Amniotic epithelial cell (primary cell): ENCODE data around the gene PRRT1B.
"Not testable (repeated sequence)": the region's sequence is repeated elsewhere in the genome, so short reads cannot be mapped to it uniquely, and the experiment has no call there.

Source experiments
- DNase-seq: peaks from one replicate; pipeline ENCODE4 v3.0.0-alpha.2; 2010; ENCODE audit warnings: low read depth

The PRRT1B gene

DNA sequence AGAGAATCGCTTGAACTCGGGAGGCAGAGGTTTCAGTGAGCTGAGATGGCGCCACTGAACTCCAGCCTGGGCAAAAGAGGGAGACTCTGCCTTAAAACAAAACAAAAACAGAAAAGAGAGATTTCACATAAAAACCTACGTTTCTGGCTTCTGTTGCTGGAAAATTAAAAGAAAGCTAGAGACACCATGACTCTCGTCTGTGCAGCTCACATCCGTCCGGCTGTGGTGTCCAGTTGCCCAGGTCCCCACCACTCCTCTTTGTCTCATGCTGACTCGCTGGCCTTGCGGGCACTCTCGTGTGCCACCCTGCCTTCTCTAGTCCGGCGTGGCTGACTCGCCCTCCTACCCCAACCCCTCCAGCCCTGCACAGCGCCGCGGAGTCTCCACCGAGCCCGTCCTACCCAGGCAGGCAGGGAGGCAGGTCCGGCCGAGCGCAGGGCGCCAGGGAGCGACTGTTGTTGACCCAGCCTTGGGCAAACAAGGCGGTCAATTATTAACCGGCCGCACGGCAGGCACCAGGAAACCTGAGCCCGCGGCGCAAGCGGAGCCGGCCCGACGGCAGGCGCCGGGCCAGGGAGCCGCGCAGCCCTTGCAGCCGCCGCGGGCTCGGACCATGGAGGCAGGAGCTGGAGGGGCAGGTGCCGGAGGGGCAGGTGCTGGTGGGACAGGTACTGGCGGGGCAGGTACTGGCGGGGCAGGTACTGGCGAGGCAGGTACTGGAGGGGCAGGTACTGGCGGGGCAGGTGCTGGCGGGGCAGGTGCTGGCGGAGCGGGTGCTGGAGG is at the start of gene PRRT1B:
Gene PRRT1B (plus strand): TSS at position 521 of the 783 bp plus-strand sequence. CDS start 93 bp downstream, at position 614.
- no peak for DNase-seq

DNA sequence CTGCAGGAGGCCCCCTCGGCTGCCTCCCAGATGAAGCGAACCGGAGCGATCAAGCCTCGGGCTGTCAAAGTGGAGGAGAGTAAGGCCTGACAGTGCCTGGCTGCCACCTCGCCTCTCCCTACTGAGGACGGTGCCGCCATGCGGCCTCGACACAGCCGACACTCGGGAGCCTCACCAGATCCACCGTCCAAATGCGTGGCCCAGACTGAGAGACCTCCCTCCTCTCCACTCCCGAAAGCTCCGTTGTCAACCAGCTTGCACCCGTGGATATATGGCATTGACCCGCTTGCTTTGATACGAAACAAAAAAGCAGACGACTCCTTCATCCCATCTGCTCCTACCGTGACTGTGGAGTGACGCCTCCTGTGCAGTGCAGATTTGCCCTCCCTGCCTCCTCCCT is 49.5 kb upstream of the PRRT1B start:
- no peak for DNase-seq

DNA sequence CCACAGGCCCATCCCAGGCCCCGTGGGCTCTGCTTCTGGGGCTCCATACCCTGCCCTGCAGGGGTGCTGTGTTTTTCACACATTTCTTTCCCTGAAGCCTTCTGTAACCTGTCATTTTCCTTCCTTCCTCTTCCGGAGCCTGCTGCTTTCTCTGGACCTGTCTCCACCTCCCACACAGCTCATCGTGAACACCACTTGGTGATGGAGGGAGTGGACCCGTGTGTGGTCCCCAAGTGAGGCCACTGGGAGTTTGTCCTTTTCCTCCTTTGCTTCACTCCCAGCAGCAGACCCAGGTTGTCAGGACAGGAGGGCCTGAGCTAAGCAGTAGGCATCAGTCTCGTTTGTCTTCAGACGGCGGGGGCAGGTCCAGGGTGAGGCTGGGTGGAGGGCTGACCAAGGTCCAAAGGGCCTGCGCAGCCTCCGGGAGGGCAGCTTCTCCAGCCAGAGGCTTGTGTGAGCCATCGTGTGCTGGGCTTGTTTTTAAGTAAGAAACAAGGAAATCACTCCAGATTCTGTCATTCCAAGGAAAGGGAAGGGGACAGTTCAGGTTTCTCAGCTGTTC is 48.4 kb upstream of the PRRT1B start:
- no peak for DNase-seq

DNA sequence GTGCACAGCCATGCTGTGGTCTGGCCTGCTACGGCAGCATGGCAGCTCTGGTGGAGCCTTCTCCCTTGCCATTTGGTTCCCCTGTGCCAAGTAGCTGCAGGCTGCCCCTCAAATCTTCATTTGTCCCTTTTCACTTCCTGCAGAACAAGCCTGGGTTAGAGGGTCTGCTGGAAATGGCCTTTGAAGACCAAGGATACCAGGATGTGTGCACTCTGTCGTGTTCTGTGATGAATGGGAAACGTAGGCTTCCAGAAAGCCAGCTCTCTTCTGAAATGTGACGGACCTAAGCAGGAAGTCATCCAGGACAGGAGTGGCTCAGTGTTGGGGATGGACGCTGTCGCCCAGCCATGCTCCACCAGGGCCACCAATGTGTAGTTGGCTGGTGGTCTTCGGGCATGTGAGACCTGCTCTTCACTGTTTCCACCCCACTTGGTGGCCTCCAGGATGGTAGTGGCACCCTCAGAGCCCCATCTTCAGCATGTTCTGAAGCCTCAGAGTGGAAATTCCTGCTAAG is 46.0 kb upstream of the PRRT1B start:
- DNase-seq: no peak

DNA sequence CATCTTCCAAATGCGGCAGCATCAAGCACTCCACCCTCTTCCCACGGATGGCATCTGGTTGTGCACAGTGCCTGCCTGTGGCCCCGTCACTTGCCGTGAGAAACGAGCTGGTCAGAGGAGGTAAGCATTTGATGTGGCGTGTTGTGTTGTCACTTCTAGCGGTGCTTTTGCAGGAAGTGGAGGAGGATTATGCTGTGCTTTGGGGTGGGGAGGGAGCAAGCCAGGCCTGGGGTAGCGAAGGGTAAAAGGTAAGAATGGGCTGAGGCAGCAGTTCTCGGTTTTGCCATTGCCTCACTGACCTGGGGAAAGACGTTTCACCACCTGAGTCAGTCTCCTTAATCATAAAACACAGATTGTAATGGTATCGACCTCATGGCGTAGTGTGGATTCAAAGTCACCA is 44.9 kb upstream of the PRRT1B start:
- DNase-seq: no peak

DNA sequence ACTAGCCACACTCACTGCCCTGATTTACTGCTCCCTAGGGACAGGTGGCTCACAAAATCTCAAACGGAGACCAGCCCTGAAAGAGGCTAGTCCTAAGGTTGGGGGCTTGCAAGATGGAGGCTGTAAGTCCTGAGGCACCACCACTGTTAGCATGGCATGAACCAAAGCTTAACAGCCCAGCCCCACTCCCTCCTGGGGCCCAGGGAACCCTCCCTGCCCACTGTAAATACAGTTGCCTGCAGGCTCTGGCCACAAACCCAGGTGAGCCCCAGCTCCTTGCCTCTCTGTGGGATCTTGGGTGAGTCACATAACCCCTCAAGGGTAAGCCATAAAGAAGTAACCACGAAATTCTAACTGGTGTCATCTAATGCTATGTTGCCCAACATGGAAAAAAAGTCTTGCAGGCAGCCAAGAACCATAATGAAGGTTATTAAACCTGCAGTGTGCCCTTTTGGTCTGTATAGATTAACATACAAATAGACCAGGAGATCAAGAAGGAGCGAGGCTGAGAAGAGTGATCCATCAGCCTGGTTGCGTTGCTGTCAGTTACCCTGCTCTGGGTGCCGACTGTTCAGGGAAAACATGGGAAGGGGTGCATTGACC is 44.3 kb upstream of the PRRT1B start:
- peak; percentile 78 for DNase-seq

DNA sequence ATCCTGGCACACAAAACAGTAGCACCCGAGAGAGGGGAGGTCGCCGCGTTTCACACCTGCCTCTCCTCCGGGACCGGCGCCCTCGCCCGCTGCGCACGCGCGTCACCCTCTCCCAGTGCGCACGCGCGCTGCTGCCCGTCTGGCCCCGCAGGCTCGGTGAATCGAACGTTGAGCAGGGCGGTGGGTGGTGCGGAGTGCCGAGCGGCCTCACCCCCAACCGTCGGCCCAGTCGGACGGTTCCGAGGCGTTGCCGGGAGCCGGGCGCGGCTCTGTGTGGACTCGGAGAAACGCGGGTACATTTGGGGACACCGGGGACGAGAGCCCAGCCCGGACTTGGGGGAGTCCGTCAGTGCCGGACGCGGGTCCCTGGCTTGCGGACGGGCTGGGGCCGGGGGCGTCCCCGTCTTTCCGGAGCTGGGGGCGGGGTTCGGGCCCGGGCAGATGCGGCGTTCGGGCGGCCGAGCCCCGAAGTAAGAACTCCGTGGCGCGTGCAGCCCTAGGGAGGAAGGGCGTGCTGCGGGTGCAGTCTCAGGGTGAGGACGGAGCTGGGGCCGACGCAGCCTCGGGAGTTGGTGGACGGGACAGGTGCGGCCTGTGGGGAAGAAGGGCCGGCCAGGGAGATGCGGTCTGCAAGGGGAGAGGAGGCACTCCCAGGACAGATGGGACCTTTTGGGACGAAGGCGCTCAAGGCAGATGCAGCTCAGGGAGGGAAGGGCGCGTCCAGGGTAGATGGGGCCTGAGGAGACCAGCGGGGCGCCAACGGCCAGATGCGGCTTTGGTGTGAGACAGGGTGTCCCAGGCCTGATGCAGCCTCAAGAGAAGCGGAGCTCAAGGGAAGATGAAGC is 42.3 kb upstream of the PRRT1B start, which contains the start of gene POMT1:
Gene POMT1 (plus strand): TSS at position 138 of the 845 bp plus-strand sequence. CDS start 1,301 bp downstream, outside the sequence.
- peak; percentile 62 for DNase-seq

DNA sequence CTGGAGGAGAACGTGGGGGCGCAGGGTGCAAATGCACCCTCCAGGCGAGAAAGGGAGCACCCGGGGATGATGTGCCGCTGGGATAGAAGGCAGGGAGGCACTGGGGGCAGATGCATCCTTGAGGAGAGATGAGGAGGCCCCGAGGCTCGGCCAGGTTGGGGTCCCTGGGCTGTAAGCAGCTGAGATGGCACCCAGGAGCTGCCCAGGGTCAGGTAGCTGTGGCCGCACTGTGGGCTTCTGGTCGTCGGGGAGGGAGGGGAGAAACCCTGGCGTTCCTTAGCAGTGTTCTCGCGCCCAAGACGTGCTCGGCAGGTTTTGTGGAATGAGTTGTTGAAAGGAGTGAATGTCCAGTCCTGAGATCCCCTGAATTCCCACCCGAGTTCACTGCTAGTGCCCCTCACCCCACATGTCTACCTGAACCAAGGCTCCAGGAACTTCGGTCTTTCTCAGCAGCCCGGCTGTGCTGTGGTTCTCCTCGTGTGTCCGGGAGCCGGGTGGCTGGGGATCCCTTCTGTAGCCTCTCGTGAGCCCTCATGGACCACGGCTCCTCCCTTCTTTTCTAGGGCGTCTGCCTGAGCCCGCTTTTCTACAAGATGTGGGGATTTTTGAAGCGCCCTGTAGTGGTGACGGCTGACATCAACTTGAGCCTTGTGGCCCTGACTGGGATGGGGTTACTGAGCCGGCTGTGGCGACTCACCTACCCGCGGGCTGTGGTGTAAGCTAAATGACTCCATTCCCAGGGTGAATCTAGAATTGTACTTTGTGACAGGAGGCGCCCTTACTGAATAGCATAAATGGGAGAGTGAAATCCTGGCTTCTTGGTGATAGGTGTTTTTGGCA is 41.5 kb upstream of the PRRT1B start:
- DNase-seq: peak; percentile 16

DNA sequence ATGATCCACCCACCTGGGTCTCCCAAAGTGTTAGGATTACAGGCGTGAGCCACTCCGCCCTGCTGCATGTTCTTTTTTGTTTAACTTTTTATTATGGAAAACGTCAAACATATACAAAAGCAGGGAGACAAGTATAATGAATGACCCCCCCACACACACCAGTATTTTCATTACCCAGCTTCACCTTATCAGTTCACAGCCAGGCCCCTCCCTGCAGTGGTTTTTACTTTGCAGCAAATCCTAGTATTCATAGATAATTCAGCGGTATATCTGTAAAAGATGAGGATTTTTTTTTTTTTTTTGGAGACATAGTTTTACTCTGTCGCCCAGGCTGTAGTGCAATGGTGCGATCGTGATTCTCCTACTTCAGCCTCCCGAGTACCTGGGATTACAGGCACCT is 40.3 kb upstream of the PRRT1B start:
- no peak for DNase-seq

DNA sequence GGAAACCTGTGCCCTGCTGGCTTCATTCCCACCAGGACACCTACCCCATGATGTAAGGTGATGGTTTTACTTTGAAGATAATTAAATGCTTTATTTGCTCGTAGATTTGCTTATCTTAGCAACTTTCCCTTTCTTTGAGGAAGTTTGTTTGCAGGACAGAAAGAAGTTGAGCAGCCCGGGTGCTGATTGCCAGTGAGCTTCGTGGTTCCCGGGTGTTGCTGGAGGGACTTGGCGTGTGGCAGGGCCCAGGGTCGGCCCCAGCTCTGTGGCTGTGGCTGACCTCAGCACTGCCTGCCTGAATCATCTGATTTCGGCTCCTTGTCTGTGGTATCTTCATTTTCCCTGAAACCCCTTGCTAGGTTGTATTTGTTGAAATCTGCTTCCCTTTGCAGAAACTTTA is 33.9 kb upstream of the PRRT1B start:
- no peak for DNase-seq

DNA sequence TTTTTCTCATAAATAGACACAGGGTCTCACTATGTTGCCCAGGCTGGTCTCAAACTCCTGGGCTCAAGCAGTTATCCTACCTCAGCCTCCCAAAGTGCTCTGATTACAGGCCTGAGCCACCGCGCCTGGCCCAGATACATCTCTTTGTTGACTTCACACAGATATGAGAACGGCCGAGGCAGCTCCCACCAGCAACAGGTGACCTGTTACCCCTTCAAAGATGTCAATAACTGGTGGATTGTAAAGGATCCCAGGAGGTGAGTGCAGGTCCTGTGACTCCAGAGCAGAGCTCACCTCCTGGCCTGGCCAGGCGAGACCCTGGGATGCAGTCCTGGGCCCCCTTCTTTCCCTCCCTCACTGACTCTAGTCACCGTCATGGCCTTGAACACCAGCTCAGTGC is 33.4 kb upstream of the PRRT1B start:
- no peak for DNase-seq

DNA sequence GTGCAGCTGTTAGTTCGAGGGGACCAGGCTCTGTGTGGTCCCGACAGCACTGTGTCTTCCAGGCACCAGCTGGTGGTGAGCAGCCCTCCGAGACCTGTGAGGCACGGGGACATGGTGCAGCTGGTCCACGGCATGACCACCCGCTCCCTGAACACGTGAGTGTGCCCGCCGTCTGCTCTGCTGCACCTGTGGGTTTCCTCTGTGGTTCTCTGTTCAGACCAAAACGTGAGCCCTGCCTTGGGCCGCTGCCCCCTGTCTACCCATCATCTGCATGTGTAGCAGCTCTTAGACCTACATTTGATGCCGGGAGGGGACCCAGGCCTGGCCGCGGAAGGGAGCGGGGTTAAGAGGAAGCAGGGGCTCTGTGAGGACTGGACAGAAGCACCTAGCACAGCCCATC is 32.1 kb upstream of the PRRT1B start:
- DNase-seq: no peak

DNA sequence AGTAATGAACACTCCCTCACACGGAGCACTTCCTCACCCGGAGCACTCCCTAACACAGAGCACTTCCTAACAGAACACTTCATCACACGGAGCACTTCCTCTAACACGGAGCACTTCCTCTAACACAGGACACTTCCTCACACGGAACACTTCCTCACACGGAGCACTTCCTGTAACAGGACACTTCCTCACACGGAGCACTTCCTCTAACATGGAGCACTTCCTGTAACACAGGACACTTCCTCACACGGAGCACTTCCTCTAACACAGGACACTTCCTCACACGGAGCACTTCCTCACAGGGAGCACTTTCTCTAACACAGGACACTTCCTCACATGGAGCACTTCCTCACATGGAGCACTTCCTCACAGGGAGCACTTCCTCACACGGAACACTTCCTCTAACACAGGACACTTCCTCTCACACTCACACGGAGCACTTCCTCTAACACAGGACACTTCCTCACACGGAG is 29.7 kb upstream of the PRRT1B start:
- not testable (repeated sequence) for DNase-seq

DNA sequence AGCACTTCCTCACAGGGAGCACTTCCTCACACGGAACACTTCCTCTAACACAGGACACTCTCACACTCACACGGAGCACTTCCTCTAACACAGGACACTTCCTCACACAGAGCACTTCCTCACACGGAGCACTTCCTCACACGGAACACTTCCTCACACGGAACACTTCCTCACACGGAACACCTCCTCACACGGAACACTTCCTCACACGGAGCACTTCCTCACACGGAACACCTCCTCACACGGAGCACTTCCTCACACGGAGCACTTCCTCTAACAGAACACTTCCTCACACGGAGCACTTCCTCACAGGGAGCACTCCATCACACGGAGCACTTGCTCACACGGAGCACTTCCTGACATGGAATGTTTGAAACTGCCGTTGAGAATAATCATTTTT is 29.2 kb upstream of the PRRT1B start:
- no peak for DNase-seq

DNA sequence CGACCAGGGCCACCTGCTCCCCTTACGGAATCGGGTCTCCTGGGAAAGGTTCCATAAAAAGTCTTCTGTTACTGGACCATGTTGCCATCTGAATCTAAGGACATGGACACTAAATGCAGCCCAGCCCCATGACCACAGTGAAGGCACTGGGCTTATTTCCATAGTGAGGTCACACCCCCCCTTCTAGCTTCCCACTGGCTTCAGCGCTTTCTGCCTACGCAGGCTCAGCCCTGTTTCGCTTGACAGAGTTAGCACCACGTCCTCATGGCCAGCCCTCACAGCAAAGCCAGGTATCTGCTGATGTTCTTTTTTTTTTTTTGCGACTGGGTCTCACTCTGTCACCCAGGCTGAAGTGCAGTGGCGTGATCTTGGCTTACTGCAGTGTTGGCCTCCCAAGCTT is 28.4 kb upstream of the PRRT1B start:
- no peak for DNase-seq

DNA sequence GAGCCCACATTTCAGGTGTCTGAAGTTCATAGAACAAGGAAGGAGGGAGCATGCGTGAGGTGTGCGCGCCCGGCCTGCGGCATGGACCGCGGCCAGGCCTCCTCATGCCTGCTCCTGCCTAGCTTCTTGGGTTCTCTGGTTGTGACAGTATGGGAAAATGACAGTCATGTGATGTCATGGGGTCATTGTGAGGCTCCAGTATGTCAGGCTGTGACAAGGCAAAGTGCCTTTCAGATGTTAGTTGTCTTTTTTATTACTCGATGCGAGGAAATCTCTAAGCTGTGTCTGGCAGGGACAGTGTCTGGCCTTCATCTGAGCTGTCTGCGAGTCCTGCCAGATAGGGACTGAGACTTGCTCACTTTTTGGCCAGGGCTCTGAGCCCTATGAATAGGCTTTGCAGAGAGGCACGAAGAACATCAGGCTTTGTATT is 27.5 kb upstream of the PRRT1B start:
- DNase-seq: no peak

DNA sequence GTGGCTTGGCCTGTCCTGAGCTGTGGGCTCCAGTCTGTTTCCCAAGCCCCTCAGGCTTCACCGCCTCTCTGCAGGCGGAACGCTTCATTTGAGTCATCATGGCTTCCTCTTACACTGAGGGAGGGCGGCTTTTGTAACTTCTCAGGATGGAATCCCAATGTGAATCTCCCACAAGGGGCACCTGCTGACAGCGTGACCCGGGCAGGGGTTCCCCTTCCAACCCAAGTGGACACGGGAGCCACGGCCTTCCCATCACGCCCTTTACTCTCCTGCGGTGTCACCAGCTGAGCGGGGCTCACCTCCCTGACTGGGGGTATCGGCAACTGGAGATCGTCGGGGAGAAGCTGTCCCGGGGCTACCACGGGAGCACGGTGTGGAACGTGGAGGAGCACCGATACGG is 26.8 kb upstream of the PRRT1B start:
- no peak for DNase-seq

DNA sequence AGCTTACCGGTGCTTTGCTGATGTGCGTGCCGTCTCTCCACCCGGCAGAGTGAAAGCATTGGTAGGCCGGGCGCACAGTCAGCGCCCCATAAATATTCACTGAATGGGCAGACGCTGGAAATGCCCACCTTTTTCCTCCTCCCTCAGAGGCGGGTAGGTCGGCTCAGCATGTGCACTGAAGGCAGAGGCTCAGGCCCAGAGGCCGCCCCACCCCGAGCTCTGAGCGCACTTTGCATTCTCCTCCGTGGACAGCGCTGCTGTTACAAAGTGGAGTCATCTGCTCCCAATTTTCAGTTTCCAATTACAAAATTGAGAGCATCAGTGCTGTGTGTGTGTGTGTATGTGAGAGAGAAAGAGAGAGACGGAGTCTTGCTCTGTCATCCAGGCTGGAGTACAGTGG is 24.8 kb upstream of the PRRT1B start:
- DNase-seq: no peak

DNA sequence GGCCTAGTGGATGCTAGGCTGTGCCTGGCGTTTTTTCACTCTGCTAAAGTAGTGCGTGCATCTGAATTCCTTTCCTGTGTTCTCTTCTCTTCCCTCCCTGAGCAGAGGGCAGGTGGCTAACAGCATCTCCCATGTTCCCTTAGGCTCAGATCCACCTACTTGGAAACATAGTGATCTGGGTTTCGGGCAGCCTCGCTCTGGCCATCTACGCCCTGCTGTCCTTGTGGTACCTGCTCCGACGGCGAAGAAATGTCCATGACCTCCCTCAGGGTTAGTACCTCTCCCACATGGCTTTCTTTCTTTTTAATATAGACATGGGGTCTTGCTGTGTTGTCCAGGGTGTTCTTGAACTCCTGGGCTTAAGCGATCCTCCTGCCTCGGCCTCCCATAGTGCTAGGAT is 24.1 kb upstream of the PRRT1B start:
- no peak for DNase-seq

DNA sequence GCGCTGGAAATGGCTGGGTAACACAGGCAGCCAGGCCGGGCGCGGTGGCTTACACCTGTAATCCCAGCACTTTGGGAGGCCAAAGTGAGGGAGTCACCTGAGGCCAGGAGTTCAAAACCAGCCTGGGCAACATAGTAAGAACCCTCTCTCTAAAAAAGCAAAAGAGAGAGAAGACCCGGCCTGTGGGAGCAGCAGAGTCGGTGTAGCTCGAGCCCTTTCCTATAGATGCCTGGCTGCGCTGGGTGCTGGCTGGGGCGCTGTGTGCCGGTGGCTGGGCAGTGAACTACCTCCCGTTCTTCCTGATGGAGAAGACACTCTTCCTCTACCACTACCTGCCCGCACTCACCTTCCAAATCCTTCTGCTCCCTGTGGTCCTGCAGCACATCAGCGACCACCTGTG is 23.5 kb upstream of the PRRT1B start:
- no peak for DNase-seq
